KMS-11 (cell line): ENCODE data around the gene KCNG3.

Experiments
- H2AFZ ChIP-seq: fragments of 200-600 bp; sonication (generic); 2 replicates; pipeline ENCODE4 v1.6.1; 2016; ENCODE audit warnings: antibody characterized with exemption, mixed run types, low read depth
- H3K27ac ChIP-seq: fragments of 200-600 bp; sonication (generic); 2 replicates; pipeline ENCODE4 v1.6.1; 2016; ENCODE audit warnings: mild to moderate bottlenecking, mixed run types
- H3K27me3 ChIP-seq: fragments of 200-600 bp; sonication (generic); 2 replicates; pipeline ENCODE4 v1.6.1; 2017; ENCODE audit warnings: mild to moderate bottlenecking, low read depth, mixed run types, moderate library complexity; ENCODE audit not compliant: insufficient read depth
- H3K36me3 ChIP-seq: fragments of 200-600 bp; sonication (generic); 2 replicates; pipeline ENCODE4 v1.6.1; 2017; ENCODE audit warnings: mild to moderate bottlenecking, mixed run types; ENCODE audit not compliant: insufficient read depth
- H3K4me1 ChIP-seq: fragments of 200-600 bp; sonication (generic); 2 replicates; pipeline ENCODE4 v1.6.1; 2016; ENCODE audit warnings: mild to moderate bottlenecking, low read depth, mixed run types; ENCODE audit not compliant: poor library complexity, severe bottlenecking
- H3K4me2 ChIP-seq: fragments of 200-600 bp; sonication (generic); 2 replicates; pipeline ENCODE4 v1.7.0; 2016; ENCODE audit warnings: mild to moderate bottlenecking, mixed run types
- H3K4me3 ChIP-seq: fragments of 200-600 bp; sonication (generic); IDR thresholded peaks from 2 replicates; pipeline ENCODE4 v1.6.1; 2017; ENCODE audit warnings: low read depth, low read length, mixed read lengths; ENCODE audit not compliant: insufficient read depth
- H3K79me2 ChIP-seq: fragments of 200-600 bp; sonication (generic); 2 replicates; pipeline ENCODE4 v1.6.1; 2016; ENCODE audit warnings: low read depth, mixed run types; ENCODE audit not compliant: insufficient read depth
- H3K9ac ChIP-seq: fragments of 200-600 bp; sonication (generic); 2 replicates; pipeline ENCODE4 v1.6.1; 2016; ENCODE audit warnings: mild to moderate bottlenecking, mixed run types
- H4K20me1 ChIP-seq: fragments of 200-600 bp; sonication (generic); 2 replicates; pipeline ENCODE4 v1.6.1; 2016; ENCODE audit warnings: mild to moderate bottlenecking, mixed run types; ENCODE audit not compliant: insufficient read depth
- CTCF ChIP-seq: fragments of 200-600 bp; sonication (generic); conservative IDR thresholded peaks from 2 replicates; pipeline ENCODE4 v1.6.1; 2017; ENCODE audit warnings: low read depth, mild to moderate bottlenecking, antibody characterized with exemption, low read length, moderate library complexity, mixed read lengths

The KCNG3 gene

GRCh38 chr2:42438685-42439084 is 55.1 kb downstream of the KCNG3 start:
- Histone ChIP-seq H3K4me2 (no peak overlapping the region), H3K79me2 (no peaks in the 10 kb centered on the region), H2AFZ (no peak overlapping the region), H4K20me1 (no peaks in the 10 kb centered on the region), H3K27ac (no peak overlapping the region), H3K4me1 (no peaks in the 10 kb centered on the region), H3K36me3 (no peaks in the 10 kb centered on the region), H3K27me3 (no peaks in the 10 kb centered on the region), H3K9ac (no peak overlapping the region), H3K4me3 (no peak overlapping the region)
- TF ChIP-seq CTCF = no peak

GRCh38 chr2:42436370-42436769 is 57.4 kb downstream of the KCNG3 start:
- no peaks in the 10 kb centered on the region for H3K4me1 ChIP-seq
- H3K9ac ChIP-seq = no peak overlapping the region
- H2AFZ ChIP-seq = no peak overlapping the region
- H3K4me2 ChIP-seq = no peak overlapping the region
- no peaks in the 10 kb centered on the region for H4K20me1 ChIP-seq
- no peak overlapping the region for H3K4me3 ChIP-seq
- H3K27ac ChIP-seq = no peak overlapping the region
- no peak for TF ChIP-seq CTCF
- no peaks in the 10 kb centered on the region for H3K36me3 ChIP-seq
- no peaks in the 10 kb centered on the region for H3K27me3 ChIP-seq
- H3K79me2 ChIP-seq = no peaks in the 10 kb centered on the region

GRCh38 chr2:42435628-42436027 is 58.2 kb downstream of the KCNG3 start:
- H3K27ac ChIP-seq = no peak overlapping the region
- H3K36me3 ChIP-seq = no peaks in the 10 kb centered on the region
- H3K4me2 ChIP-seq = no peak overlapping the region
- no peak overlapping the region for H3K9ac ChIP-seq
- H3K4me3 ChIP-seq = no peak overlapping the region
- H2AFZ ChIP-seq = no peak overlapping the region
- no peaks in the 10 kb centered on the region for H4K20me1 ChIP-seq
- H3K27me3 ChIP-seq = no peaks in the 10 kb centered on the region
- no peaks in the 10 kb centered on the region for H3K79me2 ChIP-seq
- no peak for TF ChIP-seq CTCF
- H3K4me1 ChIP-seq = no peaks in the 10 kb centered on the region

- no peaks in the 10 kb centered on the region for H3K79me2 ChIP-seq
- no peak for TF ChIP-seq CTCF
These were observed 63.6 kb downstream of the KCNG3 start for GRCh38 chr2:42430188-42430587.

More at GRCh38 chr2:42430188-42430587, 63.6 kb downstream of the KCNG3 start:
- Histone ChIP-seq H2AFZ (no peak overlapping the region), H3K4me3 (no peak overlapping the region), H3K27ac (no peak overlapping the region), H3K9ac (no peak overlapping the region), H4K20me1 (no peaks in the 10 kb centered on the region), H3K36me3 (no peaks in the 10 kb centered on the region), H3K27me3 (no peaks in the 10 kb centered on the region), H3K4me1 (no peaks in the 10 kb centered on the region), H3K4me2 (no peak overlapping the region)
